A549 (cell line): ENCODE measurements around the gene NARS2.
"Not testable (repeated sequence)": the region's sequence is repeated elsewhere in the genome, so short reads cannot be mapped to it uniquely, and the experiment has no call there.

Source experiments
- CTCF ChIP-seq: fragments of >200 bp; sonication (Bioruptor Twin); formaldehyde crosslinking; IDR thresholded peaks from 3 replicates; pipeline ENCODE4 v1.5.1; 2016
- POLR2A ChIP-seq: IDR thresholded peaks from 2 replicates; pipeline ENCODE4 v1.6.1; 2012; ENCODE audit warnings: mild to moderate bottlenecking, low read length
- TF ChIP-seq, protein P1 (sequence below): fragments of 450-650 bp; IDR thresholded peaks from 2 replicates; pipeline ENCODE4 v1.6.1; 2014; ENCODE audit warnings: antibody characterized with exemption

DNA sequence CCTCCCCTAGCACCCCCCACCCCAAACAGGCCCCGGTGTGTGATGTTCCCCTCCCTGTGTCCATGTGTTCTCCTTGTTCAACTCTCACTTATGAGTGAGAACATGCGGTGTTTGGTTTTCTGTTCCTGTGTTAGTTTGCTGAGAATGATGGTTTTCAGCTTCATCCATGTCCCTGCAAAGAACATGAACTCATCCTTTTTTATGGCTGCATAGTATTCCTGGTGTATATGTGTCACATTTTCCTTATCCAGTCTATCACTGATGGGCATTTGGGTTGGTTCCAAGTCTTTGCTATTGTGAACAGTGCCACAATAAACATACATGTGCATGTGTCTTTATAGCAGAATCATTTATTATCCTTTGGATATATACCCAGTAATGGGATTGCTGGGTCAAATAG, 22.9 kb upstream of the NARS2 start:
- not testable (repeated sequence) for TF ChIP-seq POLR2A, CTCF
- TF ChIP-seq, protein P1, sequence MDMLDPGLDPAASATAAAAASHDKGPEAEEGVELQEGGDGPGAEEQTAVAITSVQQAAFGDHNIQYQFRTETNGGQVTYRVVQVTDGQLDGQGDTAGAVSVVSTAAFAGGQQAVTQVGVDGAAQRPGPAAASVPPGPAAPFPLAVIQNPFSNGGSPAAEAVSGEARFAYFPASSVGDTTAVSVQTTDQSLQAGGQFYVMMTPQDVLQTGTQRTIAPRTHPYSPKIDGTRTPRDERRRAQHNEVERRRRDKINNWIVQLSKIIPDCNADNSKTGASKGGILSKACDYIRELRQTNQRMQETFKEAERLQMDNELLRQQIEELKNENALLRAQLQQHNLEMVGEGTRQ, result not testable (repeated sequence)
